Spleen (tissue), 11 donors: ENCODE data around the gene KCNK17. TPM values are rescaled to one million over a fixed set of nuclear protein-coding genes. Genes with fewer than 3 reads are reported as not detected.

Source experiments
- DNase-seq: peaks from one replicate; pipeline ENCODE4 v3.0.0-alpha.2; 2020
- H3K27ac ChIP-seq, 8 donors: fragments of 200-600 bp; sonication (generic) in 7 of 8; 1 replicate in 4 of 8; 2 replicates in 4 of 8; pipeline versions ENCODE4 v1.5.0 to v1.8.0; 2016 to 2021; ENCODE audit warnings: inconsistent platforms in 4 of 8, mild to moderate bottlenecking in 4 of 8, moderate library complexity in 1 of 8
- H3K27me3 ChIP-seq, 7 donors: fragments of 200-600 bp; sonication (generic) in 6 of 7; replicated peaks in 1 of 7; 1 replicate in 4 of 7; 2 replicates in 3 of 7; pipeline versions ENCODE4 v1.5.0 to v1.8.0; 2016 to 2021; ENCODE audit warnings: inconsistent platforms in 3 of 7, mild to moderate bottlenecking in 1 of 7
- H3K36me3 ChIP-seq, 6 donors: fragments of 200-600 bp; sonication (generic) in 5 of 6; 1 replicate in 4 of 6; 2 replicates in 2 of 6; pipeline versions ENCODE4 v1.5.0 to v1.8.0; 2016 to 2021; ENCODE audit warnings: inconsistent platforms in 2 of 6
- H3K4me1 ChIP-seq, 6 donors: fragments of 200-600 bp; sonication (generic) in 5 of 6; 1 replicate in 3 of 6; 2 replicates in 3 of 6; pipeline versions ENCODE4 v1.5.0 to v1.8.0; 2016 to 2021; ENCODE audit warnings: inconsistent platforms in 3 of 6
- H3K4me3 ChIP-seq, 8 donors: fragments of 200-600 bp; sonication (generic) in 7 of 8; 1 replicate in 4 of 8; 2 replicates in 4 of 8; pipeline versions ENCODE4 v1.5.0 to v1.8.0; 2016 to 2021; ENCODE audit warnings: inconsistent platforms in 4 of 8, mild to moderate bottlenecking in 4 of 8, moderate library complexity in 2 of 8
- H3K9me3 ChIP-seq, 8 donors: fragments of 200-600 bp; sonication (generic) in 7 of 8; 1 replicate in 4 of 8; 2 replicates in 4 of 8; pipeline versions ENCODE4 v1.5.0 to v1.8.0; 2016 to 2021; ENCODE audit warnings: inconsistent platforms in 4 of 8
- CTCF ChIP-seq, 11 experiments: fragments of 200-600 bp in 7 of 11; fragments of 450-650 bp in 4 of 11; sonication (generic) in 4 of 11; IDR thresholded peaks in 8 of 11; conservative IDR thresholded peaks in 3 of 11; 1 replicate in 7 of 11; 2 replicates in 4 of 11; pipeline versions ENCODE4 v1.4.0 to v1.8.0; 2016 to 2021; ENCODE audit warnings: antibody characterized with exemption in 11 of 11, inconsistent platforms in 4 of 11, mild to moderate bottlenecking in 1 of 11
- POLR2A ChIP-seq, 3 donors: fragments of 450-650 bp; IDR thresholded peaks; one replicate each; pipeline ENCODE4 v1.5.1; 2017; ENCODE audit warnings: antibody characterized with exemption in 3 of 3, mild to moderate bottlenecking in 1 of 3
- POLR2AphosphoS5 ChIP-seq, 3 donors: sonication (generic); formaldehyde crosslinking; IDR thresholded peaks; one replicate each; pipeline ENCODE4 v1.5.1; 2017; ENCODE audit warnings: antibody characterized with exemption in 3 of 3
- WGBS, 5 donors: extraction: QIAGEN DNeasy Blood & Tissue Kit in 3 of 5; methylation state at CpG; one replicate each; pipeline versions ENCODE4 v1.1.5 to v1.1.7; 2013 to 2018; 5-methylcytosine and 5-hydroxymethylcytosine counted together
- intact Hi-C: fragments of 100-400 bp; cut with DNase I; formaldehyde crosslinking; loops from one replicate; pipeline ENCODE4 v1.15.0; 2023; ENCODE audit warnings: low total_unique reads
- polyA plus RNA-seq, 3 donors: library from polyadenylated mRNA; stranded (reverse); fragments of 200-250 nt; gene quantifications; one replicate each; pipeline ENCODE4 v1.2.1, GENCODE V29; 2013
- total RNA-seq, 7 donors: library from RNA; depleted of rRNA in 3 of 7; stranded (reverse); fragments of >200 nt in 3 of 7; fragmentation: NEBNext Ultra II Directional in 4 of 7; extraction: Animal tissue kit (Norgen Biotek cat#: 25700) in 4 of 7; gene quantifications; one replicate each; pipeline versions ENCODE4 v1.1.0 to v1.2.1, GENCODE V29; 2016 to 2021
- donor health status: healthy with polysubstance abuse.
- donor health status: DM: no; HTN: no; CAD: no; lungs with moderate emphysema.
- donor health status: DM: no; HTN: no; CAD: no.
- donor health status: Bipolar disorder and iron deficiency.
- donor health status: healthy.
- donor health status: DM: no; HTN: no; CAD: no.
- donor health status: DM: yes; HTN: yes; CAD: no.

The KCNK17 gene
- total and polyA plus RNA-seq, 10 donors: 0.16 to 0.98 (median 0.46) TPM; not detected in 2

- peak; percentile 85 for DNase-seq
- Histone ChIP-seq H3K9me3 (no peaks in the 10 kb centered on the region), H3K27me3 (peaks cover 0 to 16% (median 0%) of the 10 kb centered on the region in 7 donors), H3K4me3 (no peak overlapping the region), H3K4me1 (peaks cover 14 to 57% (median 34%) of the 10 kb centered on the region in 6 donors), H3K27ac (peak overlapping the region in 6 of 8 donors; percentile 23 to 68 (median 61)), H3K36me3 (no peaks in the 10 kb centered on the region)
- intact Hi-C loops: no loop called here
- TF ChIP-seq POLR2A (IDR thresholded peaks at IDR 0.05) (no peak), POLR2AphosphoS5 (IDR thresholded peaks at IDR 0.05) (peak in 1 of 3 donors; percentile 20)
- 35 to 44% (median 41%) methylated on average over 14 of the region's 14 CpGs for WGBS, 5 donors
Observed at GRCh38 chr6:39342692-39343395, 28.6 kb upstream of the KCNK17 start.

- intact Hi-C loops: no loop called here
- TF ChIP-seq POLR2AphosphoS5 (IDR thresholded peaks at IDR 0.05): no peak
- no peak for TF ChIP-seq CTCF (IDR thresholded peaks at IDR 0.05 in 8 of 11, conservative IDR thresholded peaks at IDR 0.05 in 3 of 11)
- no peak for TF ChIP-seq POLR2A (IDR thresholded peaks at IDR 0.05)
- Histone ChIP-seq H3K36me3 (no peaks in the 10 kb centered on the region), H3K4me3 (no peak overlapping the region), H3K27ac (peak overlapping the region in 3 of 8 donors; percentile 64 to 68 (median 65)), H3K9me3 (no peaks in the 10 kb centered on the region), H3K27me3 (peaks cover 0 to 19% (median 0%) of the 10 kb centered on the region in 7 donors), H3K4me1 (peaks cover 14 to 60% (median 34%) of the 10 kb centered on the region in 6 donors)
- DNase-seq: peak; percentile 71
- WGBS, 5 donors: 39 to 64% (median 49%) methylated on average over 5 of the region's 5 CpGs
Observed at GRCh38 chr6:39341937-39342336, 27.7 kb upstream of the KCNK17 start.

GRCh38 chr6:39341352-39341751, 27.1 kb upstream of the KCNK17 start:
- no peak overlapping the region for H3K4me3 ChIP-seq
- DNase-seq: no peak
- no peak overlapping the region for H3K27ac ChIP-seq
- peaks cover 18 to 66% (median 38%) of the 10 kb centered on the region in 6 donors for H3K4me1 ChIP-seq
- WGBS, 5 donors: 58 to 80% (median 70%) methylated on average over 3 of the region's 3 CpGs
- H3K27me3 ChIP-seq: peaks cover 0 to 19% (median 0%) of the 10 kb centered on the region in 7 donors
- no peaks in the 10 kb centered on the region for H3K36me3 ChIP-seq
- no peaks in the 10 kb centered on the region for H3K9me3 ChIP-seq
- TF ChIP-seq POLR2AphosphoS5 (IDR thresholded peaks at IDR 0.05) (no peak), CTCF (IDR thresholded peaks at IDR 0.05 in 8 of 11, conservative IDR thresholded peaks at IDR 0.05 in 3 of 11) (no peak), POLR2A (IDR thresholded peaks at IDR 0.05) (no peak)
- intact Hi-C loops: no loop called here

DNA sequence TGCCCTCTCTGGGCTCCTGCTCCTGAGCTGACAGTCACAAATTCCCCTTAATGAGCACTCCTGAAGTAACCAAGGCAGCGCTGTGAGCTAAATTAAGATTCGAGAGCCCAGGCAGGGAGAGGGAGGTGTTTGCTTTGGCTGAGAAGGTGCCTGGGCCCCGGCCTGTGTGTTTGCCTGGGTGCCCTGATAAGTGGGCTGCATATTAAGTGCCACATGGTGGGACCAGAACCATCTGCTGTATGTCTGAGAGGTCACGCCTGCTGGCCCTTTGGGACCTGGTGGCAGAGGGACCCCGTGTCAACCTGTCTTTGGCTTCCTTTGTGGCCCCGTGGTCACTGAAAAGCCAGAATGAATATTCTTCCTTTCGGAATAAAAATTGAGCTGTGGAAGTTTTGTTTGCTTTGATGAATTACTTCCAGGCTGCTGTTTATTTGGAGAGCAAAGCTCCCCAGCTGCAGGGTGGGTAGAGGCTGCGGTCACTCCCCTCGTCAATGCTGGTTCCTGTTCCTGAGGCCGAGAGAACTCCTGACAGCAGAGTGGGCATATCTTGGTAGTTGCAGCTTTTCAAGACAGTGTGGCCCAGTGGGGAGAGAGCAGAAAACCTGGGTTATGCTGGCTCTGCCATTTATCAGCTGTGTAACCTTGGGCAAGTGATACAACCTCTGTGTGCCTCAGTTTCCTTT, 25.8 kb upstream of the KCNK17 start:
- H3K4me1 ChIP-seq: peaks cover 23 to 78% (median 48%) of the 10 kb centered on the region in 6 donors
- intact Hi-C loops: no loop called here

More for the DNA sequence above, 25.8 kb upstream of the KCNK17 start:
- no peak for TF ChIP-seq CTCF (IDR thresholded peaks at IDR 0.05 in 8 of 11, conservative IDR thresholded peaks at IDR 0.05 in 3 of 11)
- no peak for TF ChIP-seq POLR2AphosphoS5 (IDR thresholded peaks at IDR 0.05)
- no peak for TF ChIP-seq POLR2A (IDR thresholded peaks at IDR 0.05)
- WGBS, 5 donors: 18 to 40% (median 26%) methylated on average over 8 to 10 of the region's 10 CpGs
- peaks cover 0 to 19% (median 0%) of the 10 kb centered on the region in 7 donors for H3K27me3 ChIP-seq
- peak; percentile 66 for DNase-seq
- H3K36me3 ChIP-seq: no peaks in the 10 kb centered on the region
- H3K9me3 ChIP-seq: no peaks in the 10 kb centered on the region
- peak overlapping the region in 6 of 8 donors; percentile 12 to 61 (median 42) for H3K27ac ChIP-seq
- H3K4me3 ChIP-seq: no peak overlapping the region
